Uterus (tissue), 2 donors: ENCODE results near the gene PTPN13.

Experiments
- POLR2A ChIP-seq, 2 donors: fragments of 450-650 bp; IDR thresholded peaks; one replicate each; pipeline ENCODE4 v1.6.1; 2016; ENCODE audit warnings: antibody characterized with exemption in 2 of 2, mild to moderate bottlenecking in 1 of 2, moderate library complexity in 1 of 2
- TF ChIP-seq, protein P1 (sequence below), 4 experiments: fragments of 200-600 bp in 2 of 4; fragments of 450-650 bp in 2 of 4; sonication (generic) in 2 of 4; IDR thresholded peaks; one replicate each; pipeline ENCODE4 v1.5.1; 2016 to 2019; ENCODE audit warnings: antibody characterized with exemption in 4 of 4, mild to moderate bottlenecking in 2 of 4, moderate library complexity in 1 of 4

DNA sequence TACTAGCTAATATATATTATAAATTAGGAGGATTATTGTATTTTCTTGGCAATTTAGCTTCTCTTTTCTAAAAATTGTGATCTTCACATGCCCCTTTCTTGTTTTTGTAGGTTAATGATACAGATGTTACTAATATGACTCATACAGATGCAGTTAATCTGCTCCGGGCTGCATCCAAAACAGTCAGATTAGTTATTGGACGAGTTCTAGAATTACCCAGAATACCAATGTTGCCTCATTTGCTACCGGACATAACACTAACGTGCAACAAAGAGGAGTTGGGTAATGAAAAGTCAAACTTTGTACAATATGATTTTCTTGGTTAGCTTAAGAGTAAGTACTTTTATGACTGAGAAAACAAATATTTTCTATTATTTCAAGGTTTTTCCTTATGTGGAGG is 180.9 kb downstream of the PTPN13 start:
- no peak for TF ChIP-seq POLR2A (IDR thresholded peaks at IDR 0.05)
- TF ChIP-seq, protein P1, sequence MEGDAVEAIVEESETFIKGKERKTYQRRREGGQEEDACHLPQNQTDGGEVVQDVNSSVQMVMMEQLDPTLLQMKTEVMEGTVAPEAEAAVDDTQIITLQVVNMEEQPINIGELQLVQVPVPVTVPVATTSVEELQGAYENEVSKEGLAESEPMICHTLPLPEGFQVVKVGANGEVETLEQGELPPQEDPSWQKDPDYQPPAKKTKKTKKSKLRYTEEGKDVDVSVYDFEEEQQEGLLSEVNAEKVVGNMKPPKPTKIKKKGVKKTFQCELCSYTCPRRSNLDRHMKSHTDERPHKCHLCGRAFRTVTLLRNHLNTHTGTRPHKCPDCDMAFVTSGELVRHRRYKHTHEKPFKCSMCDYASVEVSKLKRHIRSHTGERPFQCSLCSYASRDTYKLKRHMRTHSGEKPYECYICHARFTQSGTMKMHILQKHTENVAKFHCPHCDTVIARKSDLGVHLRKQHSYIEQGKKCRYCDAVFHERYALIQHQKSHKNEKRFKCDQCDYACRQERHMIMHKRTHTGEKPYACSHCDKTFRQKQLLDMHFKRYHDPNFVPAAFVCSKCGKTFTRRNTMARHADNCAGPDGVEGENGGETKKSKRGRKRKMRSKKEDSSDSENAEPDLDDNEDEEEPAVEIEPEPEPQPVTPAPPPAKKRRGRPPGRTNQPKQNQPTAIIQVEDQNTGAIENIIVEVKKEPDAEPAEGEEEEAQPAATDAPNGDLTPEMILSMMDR (IDR thresholded peaks at IDR 0.05): no peak
